Measurements from ENCODE around the gene AIFM1.

Gene AIFM1

GRCh38 chrX:130165703-130166502 is at the start of gene AIFM1:
Gene AIFM1, minus strand, starts transcription at chrX:130165841. Its CDS starts 185 bp downstream, at chrX:130165656.
- DNase-seq = peak; percentile 78

- no peak for DNase-seq
These were observed 47.7 kb upstream of the AIFM1 start for GRCh38 chrX:130213376-130213775.

GRCh38 chrX:130212371-130212770 is 46.7 kb upstream of the AIFM1 start:
- DNase-seq = no peak

- DNase-seq = no peak
These were observed 46.0 kb upstream of the AIFM1 start for GRCh38 chrX:130211415-130212186.

GRCh38 chrX:130204647-130205046 is 39.0 kb upstream of the AIFM1 start:
- no peak for DNase-seq

GRCh38 chrX:130197464-130197863 is 31.8 kb upstream of the AIFM1 start:
- no peak for DNase-seq

- DNase-seq = no peak
These were observed 30.8 kb upstream of the AIFM1 start for GRCh38 chrX:130196466-130196865.

GRCh38 chrX:130190801-130191200 is 25.2 kb upstream of the AIFM1 start:
- DNase-seq = no peak

- DNase-seq = no peak
These were observed 21.0 kb upstream of the AIFM1 start for GRCh38 chrX:130186651-130187050.

GRCh38 chrX:130184857-130185256 is 19.2 kb upstream of the AIFM1 start:
- no peak for DNase-seq

GRCh38 chrX:130184168-130184567 is 18.5 kb upstream of the AIFM1 start:
- no peak for DNase-seq

- no peak for DNase-seq
These were observed 14.1 kb upstream of the AIFM1 start for GRCh38 chrX:130179579-130180215.

- DNase-seq = no peak
These were observed 13.5 kb upstream of the AIFM1 start for GRCh38 chrX:130179170-130179569.

GRCh38 chrX:130176942-130177341 is 11.3 kb upstream of the AIFM1 start:
- DNase-seq = no peak

- no peak for DNase-seq
These were observed 10.7 kb upstream of the AIFM1 start for GRCh38 chrX:130176354-130176776.

GRCh38 chrX:130174937-130175336 is 9.3 kb upstream of the AIFM1 start:
- DNase-seq = no peak

- no peak for DNase-seq
These were observed 8.5 kb upstream of the AIFM1 start for GRCh38 chrX:130174045-130174704.

- peak; percentile 3 for DNase-seq
These were observed 7.7 kb upstream of the AIFM1 start for GRCh38 chrX:130173190-130173895.

GRCh38 chrX:130172127-130172845 is 6.6 kb upstream of the AIFM1 start:
- DNase-seq = no peak

- DNase-seq = peak; percentile 33
These were observed 5.9 kb upstream of the AIFM1 start, which contains the start of gene RAB33A for GRCh38 chrX:130171446-130172126. Gene RAB33A, plus strand, starts transcription at chrX:130171962. Its CDS starts 101 bp downstream, at chrX:130172063.

Data from stimulated activated CD4-positive, alpha-beta T cell treated with anti-CD3 and anti-CD28 coated beads, Interleukin-12 subunit alpha, Interleukin-12 subunit beta, amount 100 ng/mL, for 4 hours (primary cell).